Stimulated activated CD4-positive, alpha-beta T cell treated with anti-CD3 and anti-CD28 coated beads, Interleukin-15, amount 100 ng/mL, for 24 hours (primary cell): ENCODE results near the gene EYA4.
"Not testable (repeated sequence)": the region's sequence is repeated elsewhere in the genome, so short reads cannot be mapped to it uniquely, and the experiment has no call there.

Experiments
- DNase-seq: peaks from one replicate; pipeline ENCODE4 v3.0.0-alpha.2; 2020

Gene EYA4

DNA sequence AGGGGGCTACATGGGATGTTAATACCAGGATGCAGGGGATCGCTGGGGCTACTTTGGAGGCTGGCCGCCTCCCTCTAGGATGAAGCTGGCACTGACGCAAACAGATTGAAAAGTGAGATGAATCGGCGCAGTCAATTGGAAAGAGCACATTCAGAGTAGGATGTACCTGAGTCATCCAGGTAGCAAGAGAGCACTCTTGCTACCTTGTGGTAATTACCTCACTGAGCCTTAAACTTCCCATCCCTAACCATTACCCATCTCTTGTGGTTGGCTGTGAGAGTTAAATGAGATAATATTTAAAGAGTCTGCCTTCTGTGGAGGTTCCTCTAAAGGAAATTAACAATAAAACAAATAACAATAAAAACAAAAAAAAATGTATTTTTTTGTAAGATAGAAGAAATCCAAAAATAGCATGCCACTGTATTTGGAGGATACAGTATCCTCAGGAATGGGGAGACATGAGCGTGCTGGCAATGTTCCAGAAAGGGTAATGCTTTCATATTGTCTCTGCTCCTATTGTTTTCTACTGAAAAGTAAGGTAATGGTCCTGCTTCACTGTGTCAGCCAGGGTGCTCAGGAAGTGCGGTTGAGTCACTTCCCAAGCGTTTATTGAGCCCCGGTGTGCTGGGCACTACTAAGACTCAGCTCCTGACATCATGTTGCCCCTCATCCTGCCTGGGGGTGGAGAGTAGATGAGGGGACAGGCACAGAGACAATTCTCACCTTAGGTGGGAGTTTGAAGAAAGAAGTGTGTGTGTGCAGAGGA lies 301.1 kb downstream of the EYA4 start:
- DNase-seq: no peak

DNA sequence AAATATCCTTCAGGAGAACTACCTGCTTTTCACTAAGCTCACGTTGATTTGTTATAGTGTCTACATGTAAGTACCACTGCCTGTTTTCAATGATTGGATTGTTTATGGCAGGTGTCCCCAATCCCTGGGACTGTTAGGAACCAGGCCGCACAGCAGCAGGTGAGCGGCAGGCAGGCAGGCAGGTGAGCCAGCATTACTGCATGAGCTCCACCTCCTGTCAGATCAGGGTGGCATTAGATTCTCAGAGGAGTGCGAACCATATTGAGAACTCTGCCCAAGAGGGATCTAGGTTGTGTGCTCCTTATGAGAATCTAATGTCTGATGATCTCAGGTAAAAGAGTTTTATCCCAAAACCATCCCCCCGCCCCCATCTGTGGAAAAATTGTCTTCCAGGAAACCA lies 303.3 kb downstream of the EYA4 start:
- DNase-seq: no peak

DNA sequence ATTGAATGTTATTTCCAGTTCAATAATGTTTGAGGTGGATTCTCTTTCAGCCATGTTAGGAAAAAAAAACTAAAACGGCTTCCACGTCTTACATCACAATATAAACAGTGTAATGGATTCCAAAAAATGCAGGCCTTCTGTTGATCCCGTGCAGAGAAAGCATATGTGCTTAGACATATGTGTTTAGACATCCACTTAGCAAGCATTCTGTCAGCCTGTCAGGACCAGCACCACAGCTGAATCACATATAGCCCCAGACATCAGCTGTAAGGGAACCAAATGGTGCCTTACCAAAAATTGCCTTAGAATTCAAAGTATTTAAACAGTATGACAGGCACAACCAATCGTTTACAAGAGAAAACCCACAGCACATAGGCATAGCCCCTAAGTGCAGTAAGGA lies 304.9 kb downstream of the EYA4 start:
- no peak for DNase-seq

DNA sequence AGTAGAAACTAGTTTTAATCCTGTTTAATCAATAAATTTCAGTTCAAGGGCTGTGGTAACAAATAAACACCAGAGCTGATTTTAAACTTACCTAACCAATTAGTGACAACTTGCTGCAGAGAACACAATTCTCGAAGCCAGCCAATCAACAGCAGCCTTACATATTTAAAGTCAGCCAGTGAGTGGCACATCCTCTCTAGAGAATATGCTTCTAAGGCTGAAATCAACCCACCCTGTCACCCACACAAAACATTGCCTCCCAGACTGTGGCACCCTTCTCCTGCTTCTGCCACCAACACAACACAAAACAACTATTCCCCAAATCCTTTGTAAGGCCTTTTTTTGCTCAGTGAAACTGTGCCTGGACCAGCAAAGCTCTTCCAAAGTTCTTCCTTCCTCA lies 306.0 kb downstream of the EYA4 start:
- no peak for DNase-seq

DNA sequence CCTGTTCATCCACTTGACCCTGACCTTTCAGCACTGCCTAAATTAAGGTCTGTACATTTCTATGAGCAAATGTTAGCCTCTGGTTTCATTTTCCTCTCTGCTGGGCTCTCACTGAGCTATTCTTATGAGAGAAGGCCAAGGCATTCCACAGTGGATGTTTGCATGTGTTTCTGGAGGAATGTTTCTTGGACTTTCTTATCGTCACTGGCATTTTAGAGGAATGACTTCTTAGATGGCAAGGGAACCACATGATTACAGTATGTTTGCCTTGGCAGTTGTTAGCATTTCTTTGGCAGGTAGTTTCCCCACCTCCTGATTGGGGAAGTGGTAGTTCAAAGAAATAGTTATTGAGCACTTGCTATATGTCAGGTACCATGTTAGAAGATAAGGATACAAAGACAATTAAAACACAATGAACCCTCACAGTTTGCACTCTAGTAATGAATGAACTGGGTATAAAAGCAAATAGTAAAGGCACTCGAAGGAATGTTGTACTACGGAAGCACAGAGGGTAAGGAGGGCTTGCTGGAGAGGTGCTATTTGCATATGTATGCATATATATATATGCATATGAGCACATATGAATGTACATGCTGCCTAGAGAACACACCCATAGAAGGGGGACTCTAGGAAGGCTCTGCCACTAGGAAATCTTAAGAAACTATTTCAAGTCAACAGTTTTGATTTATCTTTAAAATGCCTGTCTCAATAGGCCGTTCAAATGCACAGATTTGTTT lies 307.4 kb downstream of the EYA4 start:
- DNase-seq: no peak

DNA sequence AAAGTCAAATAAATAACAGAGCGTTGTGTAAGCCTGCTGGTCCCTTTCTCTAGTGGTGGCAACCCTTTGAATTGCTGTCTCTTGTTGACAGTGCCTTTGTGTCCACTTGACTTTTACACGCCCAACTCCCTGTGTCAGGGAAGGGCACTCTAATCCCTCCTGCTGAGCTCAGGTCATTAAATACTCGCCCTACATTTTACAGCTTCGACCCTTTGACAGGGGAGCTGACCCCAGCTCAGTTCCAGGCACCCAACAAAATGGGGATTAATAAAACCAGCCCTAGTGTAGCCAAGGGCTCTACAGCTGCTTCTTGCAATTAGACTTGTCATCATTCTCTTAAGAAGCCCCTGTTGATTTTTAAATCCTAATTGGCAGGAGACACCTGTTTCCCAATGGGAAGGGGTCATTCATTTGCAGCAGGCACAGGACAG lies 308.2 kb downstream of the EYA4 start:
- no peak for DNase-seq

DNA sequence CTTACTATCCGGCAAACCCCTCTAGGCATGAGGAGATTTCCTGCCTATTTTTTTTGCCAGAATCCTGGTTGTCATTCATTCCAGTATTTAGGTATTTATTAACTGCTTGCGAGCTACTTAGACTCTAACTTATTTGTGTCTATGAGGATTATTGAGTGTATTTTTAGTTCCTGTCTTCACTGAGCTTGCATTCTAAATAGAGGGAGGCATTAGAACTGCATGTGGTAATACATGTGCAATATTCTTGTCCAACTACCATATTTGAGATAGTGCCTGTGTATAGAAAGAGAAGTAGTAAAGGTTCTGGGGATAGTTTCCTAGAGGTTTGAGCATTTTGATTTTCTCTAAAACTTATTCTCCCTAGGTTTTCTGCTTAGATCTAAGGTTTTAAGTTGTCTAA lies 308.9 kb downstream of the EYA4 start:
- no peak for DNase-seq

DNA sequence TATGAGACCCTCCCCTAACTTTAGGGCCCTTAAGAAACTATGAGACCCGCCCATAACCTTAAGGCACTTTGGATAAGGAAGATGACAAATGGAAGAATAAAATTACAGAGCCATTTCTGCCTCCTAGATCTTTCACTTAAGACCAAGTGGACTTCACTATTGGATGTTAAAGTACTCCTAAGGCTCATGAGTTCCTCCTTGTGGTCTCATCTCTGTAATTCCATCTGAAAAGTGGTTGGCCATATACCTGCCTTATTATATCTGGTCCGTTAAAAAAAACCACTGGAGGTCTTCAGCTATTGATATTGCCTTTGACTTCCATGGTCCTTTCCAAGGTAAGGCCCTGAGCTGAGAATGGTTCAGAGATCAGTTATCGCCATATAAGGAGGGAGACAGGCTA lies 310.3 kb downstream of the EYA4 start:
- no peak for DNase-seq

DNA sequence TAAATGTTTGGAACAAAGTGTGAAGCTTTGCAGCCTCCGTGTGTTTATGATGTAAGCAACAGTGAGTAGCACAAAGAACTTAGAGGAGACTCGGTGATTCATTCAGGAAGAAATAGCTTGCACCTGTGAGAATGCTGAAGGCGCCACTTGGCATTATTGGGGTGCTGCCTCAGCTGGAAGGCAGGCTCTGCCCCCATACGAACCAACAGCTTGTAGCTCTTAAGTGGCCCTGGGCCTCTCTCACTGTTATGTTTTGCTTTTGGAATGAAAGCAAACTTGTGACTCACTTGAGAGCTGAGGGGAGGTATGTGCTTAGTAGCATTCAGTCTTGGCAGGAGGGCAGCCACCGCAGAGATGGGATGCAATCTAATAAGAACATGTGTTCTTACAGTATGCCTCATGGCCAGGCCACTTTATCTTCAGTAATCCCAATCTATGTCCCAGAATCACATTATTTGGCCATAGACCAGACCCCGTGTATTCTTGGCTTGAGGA lies 310.7 kb downstream of the EYA4 start:
- no peak for DNase-seq

DNA sequence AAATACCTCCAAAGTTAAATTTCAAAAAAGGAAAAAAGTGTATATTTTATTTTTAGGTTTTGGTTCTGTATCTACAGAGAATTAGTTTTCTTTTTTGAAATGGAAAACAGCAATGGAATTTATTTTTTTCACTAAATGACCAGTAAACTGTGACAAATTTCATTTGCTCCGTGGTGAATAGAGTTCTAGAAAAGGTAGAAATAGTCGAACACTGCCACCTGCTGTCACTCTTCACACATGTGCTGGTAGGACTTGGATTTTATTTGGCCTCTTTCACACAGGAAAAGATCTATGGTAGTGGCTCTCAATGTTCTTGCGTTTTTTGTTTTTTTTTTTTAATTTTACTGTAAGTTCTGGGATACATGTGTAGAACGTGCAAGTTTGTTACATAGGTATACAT lies 312.5 kb downstream of the EYA4 start:
- DNase-seq: peak; percentile 38

DNA sequence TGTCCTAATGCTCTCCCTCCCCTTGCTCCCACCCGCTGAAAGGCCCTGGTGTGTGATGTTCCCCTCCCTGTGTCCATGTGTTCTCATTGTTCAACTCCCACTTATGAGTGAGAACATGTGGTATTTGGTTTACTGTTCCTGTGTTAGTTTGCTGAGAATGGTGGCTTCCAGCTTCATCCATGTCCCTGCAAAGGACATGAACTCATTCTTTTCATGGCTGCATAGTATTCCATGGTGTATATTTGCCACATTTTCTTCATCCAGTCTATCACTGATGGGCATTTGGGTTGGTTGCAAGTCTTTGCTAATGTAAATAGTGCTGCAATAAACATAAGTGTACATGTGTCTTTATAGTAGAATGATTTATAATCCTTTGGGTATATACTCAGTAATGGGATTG lies 313.0 kb downstream of the EYA4 start:
- not testable (repeated sequence) for DNase-seq

DNA sequence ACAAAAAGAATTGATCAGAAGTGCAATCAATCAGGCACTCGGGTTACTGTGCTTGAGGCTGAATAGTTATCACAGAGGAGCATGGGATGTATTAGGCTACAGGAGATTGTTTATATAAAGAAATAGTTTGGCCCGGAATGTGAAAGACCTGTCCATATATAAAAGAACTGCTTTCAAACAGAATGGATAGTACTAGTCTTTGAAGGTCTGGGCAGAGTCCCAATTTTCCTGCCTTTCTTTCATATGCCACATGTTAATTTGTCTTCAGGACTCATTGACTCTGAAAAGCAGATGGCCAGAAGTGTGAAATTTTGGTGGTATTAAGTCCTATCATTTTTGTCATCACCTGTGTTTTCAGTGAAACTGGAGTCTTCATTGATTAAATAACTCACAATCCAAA lies 314.5 kb downstream of the EYA4 start:
- no peak for DNase-seq

DNA sequence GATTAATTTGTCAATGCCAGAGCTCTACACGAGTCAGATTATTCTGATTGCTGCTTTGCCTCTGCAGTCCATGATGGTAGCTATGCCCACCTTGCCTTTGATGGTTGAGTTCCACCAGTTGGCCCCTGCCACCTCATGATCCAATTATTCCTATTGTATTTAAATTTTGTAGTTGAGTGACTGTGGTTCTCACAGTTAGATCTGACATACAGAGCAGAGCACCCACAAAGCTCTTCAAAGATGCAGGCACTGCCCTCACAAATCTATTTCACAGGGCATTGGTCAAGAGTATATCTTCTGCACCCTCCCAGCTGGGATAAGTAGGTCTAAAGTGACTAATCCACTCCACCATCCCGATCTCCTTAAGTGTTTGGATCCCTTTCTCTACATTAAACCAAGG lies 318.8 kb downstream of the EYA4 start:
- DNase-seq: no peak

DNA sequence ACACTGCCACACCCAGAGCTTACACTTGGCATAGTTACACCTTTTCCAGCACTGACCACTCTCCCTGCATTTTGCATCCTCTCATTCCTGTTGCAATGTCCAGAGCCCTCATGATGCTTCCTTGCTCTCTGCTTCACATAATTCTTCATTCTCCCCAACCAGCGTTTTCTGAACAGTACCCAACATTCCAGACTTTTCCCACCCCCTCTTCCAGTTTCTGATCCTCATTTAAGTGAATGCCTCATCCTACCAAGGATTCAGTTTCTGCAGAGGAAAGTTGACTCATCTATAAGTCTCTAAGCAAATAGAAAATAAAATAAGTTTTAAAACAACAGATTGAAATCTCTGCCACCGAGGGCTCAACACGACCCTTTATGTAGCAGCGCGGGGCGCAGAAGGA lies 326.5 kb downstream of the EYA4 start:
- no peak for DNase-seq

DNA sequence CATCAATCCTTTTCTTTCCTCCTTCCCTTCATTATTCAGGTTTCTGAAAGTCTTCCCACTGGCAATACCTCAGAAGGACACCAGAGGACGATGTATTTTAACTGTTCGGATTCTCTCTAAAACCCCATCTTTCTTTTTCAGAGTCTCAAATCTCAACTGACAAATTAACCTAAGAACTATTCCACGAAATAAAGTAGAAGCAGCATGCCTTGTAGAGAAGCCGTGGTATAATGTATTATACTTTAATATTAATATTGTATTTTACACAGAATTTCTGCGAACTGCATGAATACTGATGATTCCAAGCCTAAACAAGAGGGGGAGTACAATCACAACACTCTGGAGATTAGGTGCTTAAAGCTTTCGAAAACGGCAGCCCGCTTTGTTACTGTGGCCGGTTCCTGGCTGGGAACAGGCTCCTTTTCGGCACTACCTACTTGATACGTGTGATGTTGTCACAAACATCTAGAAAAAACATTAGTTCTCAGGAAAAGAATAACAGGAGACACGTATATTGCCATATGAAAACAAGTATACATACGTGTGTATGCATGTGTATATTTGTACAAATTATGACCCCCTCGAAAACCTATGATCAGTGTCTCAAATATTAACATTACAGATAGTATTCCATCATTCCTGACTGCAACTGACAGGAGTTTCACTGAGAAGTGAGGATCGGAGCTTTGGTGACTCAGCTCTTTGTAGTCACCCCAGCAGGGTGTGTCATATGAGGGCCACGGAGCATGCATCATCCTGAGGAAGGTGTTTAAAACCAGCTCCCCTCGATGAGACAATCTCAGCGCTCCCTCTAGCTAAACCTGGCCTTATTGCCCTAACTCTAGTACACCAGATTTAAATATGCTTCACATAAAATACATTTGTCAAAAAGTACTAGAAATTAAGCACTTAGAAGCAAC lies 328.1 kb downstream of the EYA4 start:
- DNase-seq: peak; percentile 21

DNA sequence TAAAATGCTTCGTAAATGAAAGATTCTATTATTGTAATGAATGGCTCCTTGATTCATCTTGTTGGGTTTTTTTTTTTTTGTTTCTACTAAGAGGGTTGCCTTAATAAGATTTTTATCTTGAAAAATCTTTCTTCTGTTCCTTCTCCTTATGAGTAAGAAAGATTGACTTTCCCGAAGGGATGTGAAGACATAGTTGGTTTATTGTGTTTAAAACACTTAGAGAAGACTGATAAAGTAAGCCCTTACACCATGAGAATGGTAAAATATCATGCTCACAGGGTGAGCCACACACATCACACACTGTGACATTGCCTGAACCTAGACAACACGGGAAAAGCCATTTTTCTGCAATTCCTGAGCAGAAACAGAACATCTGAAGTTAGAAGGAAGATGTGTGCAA lies 330.5 kb downstream of the EYA4 start:
- DNase-seq: no peak

DNA sequence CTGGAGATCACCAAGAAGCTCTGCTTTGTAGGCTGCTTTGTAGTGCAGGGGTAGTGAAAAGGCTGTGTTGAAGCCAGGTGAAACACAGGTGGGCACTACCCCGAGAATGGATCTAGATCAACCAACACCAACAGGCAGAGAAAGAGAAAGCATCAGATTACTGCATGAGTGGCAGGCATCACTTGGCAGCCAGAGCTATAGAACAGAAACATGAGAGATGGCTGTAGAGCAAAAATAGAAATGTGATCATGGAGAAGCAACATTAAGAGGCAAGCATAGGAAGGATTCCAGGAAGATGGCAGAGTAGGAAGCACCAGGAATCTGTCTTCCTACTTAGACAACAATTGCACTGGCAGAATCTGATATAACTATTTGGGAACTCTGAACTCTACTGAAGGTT lies 336.7 kb downstream of the EYA4 start:
- DNase-seq: no peak
